IMR-90 (cell line): Measurements from ENCODE around the gene CPEB3. TPM values are rescaled to one million over a fixed set of nuclear protein-coding genes. Genes with fewer than 3 reads are reported as not detected.

Experiments used
- ATAC-seq: fragments of 200-7000 bp; cut with Tn5 transposase; 2 replicates; pipeline ENCODE4 v1.9.1; 2020; ENCODE audit warnings: low read depth, mild to moderate bottlenecking, moderate library complexity
- BruUV-seq: library from RNA; stranded (reverse); fragments of 400-500 nt; replicated peaks from 2 replicates; lab custom pipeline; 2021; lab: Mats Ljungman, UMichigan
- CTCF ChIA-PET: fragments of 300-600 bp; formaldehyde crosslinking; extraction: SDS; loops from one replicate; lab custom pipeline; 2021; ENCODE audit warnings: antibody characterized with exemption; lab: Yijun Ruan, JAX
- POLR2A ChIA-PET: fragments of 300-600 bp; sonication (Branson Sonifier 250); formaldehyde crosslinking; loops from one replicate; lab custom pipeline; 2022; ENCODE audit warnings: antibody characterized with exemption; ENCODE audit not compliant: unreplicated experiment; lab: Charles Lee
- DNase-seq: peaks from one replicate; pipeline ENCODE4 v3.0.0; 2013
- H2AFZ ChIP-seq: replicated peaks from 2 replicates; pipeline ENCODE3; 2013; ENCODE audit warnings: low read length, mild to moderate bottlenecking; ENCODE audit not compliant: poor library complexity
- H2AK5ac ChIP-seq: 2 replicates; pipeline ENCODE4 v1.6.1; 2013; ENCODE audit warnings: low read depth, low read length, inconsistent platforms
- H2AK9ac ChIP-seq: replicated peaks from 2 replicates; pipeline ENCODE3; 2013; ENCODE audit warnings: mild to moderate bottlenecking, low read depth, low read length, moderate library complexity; ENCODE audit not compliant: poor library complexity
- H2BK120ac ChIP-seq: 2 replicates; pipeline ENCODE4 v1.6.1; 2013; ENCODE audit warnings: low read depth, low read length, inconsistent platforms
- H2BK15ac ChIP-seq: 3 replicates; pipeline ENCODE4 v1.6.1; 2013; ENCODE audit warnings: low read depth, low read length, inconsistent platforms
- H2BK20ac ChIP-seq: 2 replicates; pipeline ENCODE4 v1.6.1; 2013; ENCODE audit warnings: low read depth, mild to moderate bottlenecking, inconsistent platforms, low read length, moderate library complexity
- H2BK5ac ChIP-seq: 2 replicates; pipeline ENCODE4 v1.6.1; 2013; ENCODE audit warnings: mild to moderate bottlenecking, low read depth, low read length, inconsistent platforms; ENCODE audit not compliant: poor library complexity, severe bottlenecking
- H3K14ac ChIP-seq: replicated peaks from 2 replicates; pipeline ENCODE4 v1.6.1; 2013; ENCODE audit warnings: low read depth, low read length, inconsistent platforms
- H3K18ac ChIP-seq: 2 replicates; pipeline ENCODE4 v1.6.1; 2013; ENCODE audit warnings: low read depth, low read length, control low read depth
- H3K23ac ChIP-seq: 2 replicates; pipeline ENCODE4 v1.6.1; 2013; ENCODE audit warnings: low read depth, low read length, inconsistent platforms
- H3K27ac ChIP-seq: 2 replicates; pipeline ENCODE4 v1.5.1; 2013; ENCODE audit warnings: mild to moderate bottlenecking, control low read depth, low read length; ENCODE audit not compliant: insufficient read depth
- H3K27me3 ChIP-seq: 2 replicates; pipeline ENCODE4 v1.6.1; 2013; ENCODE audit warnings: low read length; ENCODE audit not compliant: control insufficient read depth, insufficient read depth
- H3K36me3 ChIP-seq: 2 replicates; pipeline ENCODE4 v1.6.1; 2013; ENCODE audit warnings: low read length, mixed read lengths; ENCODE audit not compliant: control insufficient read depth, insufficient read depth
- H3K4ac ChIP-seq: 2 replicates; pipeline ENCODE4 v1.6.1; 2013; ENCODE audit warnings: low read depth, low read length, inconsistent platforms
- H3K4me1 ChIP-seq: 2 replicates; pipeline ENCODE4 v1.6.1; 2013; ENCODE audit warnings: low read length, mixed read lengths; ENCODE audit not compliant: control insufficient read depth, insufficient read depth
- H3K4me2 ChIP-seq: 2 replicates; pipeline ENCODE4 v1.6.1; 2013; ENCODE audit warnings: low read depth, mild to moderate bottlenecking, control low read depth, low read length, moderate library complexity
- H3K4me3 ChIP-seq: 2 replicates; pipeline ENCODE4 v1.5.1; 2013; ENCODE audit warnings: low read depth, mild to moderate bottlenecking, control low read depth, low read length, moderate library complexity; ENCODE audit not compliant: insufficient read depth
- H3K56ac ChIP-seq: 2 replicates; pipeline ENCODE4 v1.6.1; 2013; ENCODE audit warnings: low read length, inconsistent platforms; ENCODE audit not compliant: insufficient read depth; ENCODE audit errors: extremely low read depth
- H3K79me1 ChIP-seq, 2 experiments: 2 replicates each; pipeline ENCODE4 v1.6.1; 2013; ENCODE audit warnings: low read length in 2 of 2, inconsistent platforms in 1 of 2, low read depth in 1 of 2
- H3K9ac ChIP-seq: 2 replicates; pipeline ENCODE4 v1.6.1; 2013; ENCODE audit warnings: low read depth, low read length, control low read depth
- H3K9me1 ChIP-seq: 2 replicates; pipeline ENCODE4 v1.6.1; 2013; ENCODE audit warnings: low read length, inconsistent platforms; ENCODE audit not compliant: insufficient read depth
- H3K9me3 ChIP-seq: 2 replicates; pipeline ENCODE4 v1.6.1; 2013; ENCODE audit warnings: low read length; ENCODE audit not compliant: control insufficient read depth, insufficient read depth
- H4K20me1 ChIP-seq: 2 replicates; pipeline ENCODE4 v1.6.1; 2013; ENCODE audit warnings: low read length, inconsistent platforms; ENCODE audit not compliant: insufficient read depth
- H4K5ac ChIP-seq: 2 replicates; pipeline ENCODE4 v1.6.1; 2013; ENCODE audit warnings: mild to moderate bottlenecking, low read depth, low read length, control low read depth
- H4K8ac ChIP-seq, 2 experiments: 2 replicates each; pipeline ENCODE4 v1.6.1; 2013; ENCODE audit warnings: low read depth in 2 of 2, low read length in 2 of 2, control low read depth in 1 of 2, inconsistent platforms in 1 of 2
- H4K91ac ChIP-seq: 2 replicates; pipeline ENCODE4 v1.6.1; 2013; ENCODE audit warnings: low read depth, low read length, inconsistent platforms; ENCODE audit not compliant: insufficient read depth
- BHLHE40 ChIP-seq: fragments of 150-350 bp; IDR thresholded peaks from 2 replicates; pipeline ENCODE4 v1.6.1; 2016; ENCODE audit warnings: mild to moderate bottlenecking, low read depth, low read length
- CEBPB ChIP-seq: IDR thresholded peaks from 2 replicates; pipeline ENCODE4 v1.6.1; 2012; ENCODE audit warnings: low read depth, low read length, improper control_type of control experiment
- CTCF ChIP-seq: conservative IDR thresholded peaks from 2 replicates; pipeline ENCODE4 v1.5.1; 2012; ENCODE audit warnings: mild to moderate bottlenecking, low read depth, low read length, improper control_type of control experiment
- FOS ChIP-seq: fragments of 150-350 bp; IDR thresholded peaks from 2 replicates; pipeline ENCODE4 v1.6.1; 2016; ENCODE audit warnings: low read depth, low read length
- MAFK ChIP-seq: IDR thresholded peaks from 2 replicates; pipeline ENCODE4 v1.6.1; 2012; ENCODE audit warnings: low read depth, low read length, improper control_type of control experiment
- MAZ ChIP-seq: IDR thresholded peaks from 2 replicates; pipeline ENCODE4 v1.6.1; 2012; ENCODE audit warnings: low read depth, mild to moderate bottlenecking, low read length, improper control_type of control experiment, moderate library complexity, borderline replicate concordance
- NFE2L2 ChIP-seq: fragments of 150-350 bp; IDR thresholded peaks from 2 replicates; pipeline ENCODE4 v1.6.1; 2016; ENCODE audit warnings: low read depth, mild to moderate bottlenecking, low read length
- POLR2A ChIP-seq: IDR thresholded peaks from 2 replicates; pipeline ENCODE4 v1.6.1; 2012; ENCODE audit warnings: mild to moderate bottlenecking, low read depth, low read length
- RCOR1 ChIP-seq: IDR thresholded peaks from 2 replicates; pipeline ENCODE4 v1.6.1; 2012; ENCODE audit warnings: mild to moderate bottlenecking, low read length, improper control_type of control experiment; ENCODE audit not compliant: insufficient replicate concordance
- RFX5 ChIP-seq: IDR thresholded peaks from 2 replicates; pipeline ENCODE4 v1.8.0; 2012; ENCODE audit warnings: low read depth, mild to moderate bottlenecking, low read length, moderate library complexity
- SMC3 ChIP-seq: fragments of 150-350 bp; IDR thresholded peaks from 2 replicates; pipeline ENCODE4 v1.6.1; 2016; ENCODE audit warnings: low read depth, mild to moderate bottlenecking, antibody characterized with exemption, low read length, moderate library complexity
- USF2 ChIP-seq: fragments of 150-350 bp; IDR thresholded peaks from 2 replicates; pipeline ENCODE4 v1.6.1; 2017; ENCODE audit warnings: mild to moderate bottlenecking, antibody characterized with exemption, low read length, low read depth
- WGBS, 2 experiments: methylation state at CpG; one replicate each; pipeline versions ENCODE4 v1.1.5 to v1.1.7; 2013; ENCODE audit warnings: missing lambda C conversion rate in 2 of 2; ENCODE audit not compliant: insufficient read length in 1 of 2; ENCODE audit errors: extremely low coverage in 2 of 2; 5-methylcytosine and 5-hydroxymethylcytosine counted together
- dilution Hi-C: fragments of 300-500 bp; cut with HindIII; formaldehyde crosslinking; loops from one replicate; pipeline ENCODE4 v1.14.3; 2018; ENCODE audit warnings: low sequenced_read_pairs; ENCODE audit not compliant: unreplicated experiment
- in situ Hi-C: fragments of 300-500 bp; cut with MboI; formaldehyde crosslinking; loops from 3 replicates; pipeline ENCODE4 v1.14.3; 2019; ENCODE audit warnings: low sequenced_read_pairs, inconsistent platforms, mixed read lengths
- intact Hi-C: fragments of 100-400 bp; cut with micrococcal nuclease; formaldehyde crosslinking; loops from 2 replicates; pipeline ENCODE4 v1.10.0; 2022
- polyA plus RNA-seq, 3 experiments: library from polyadenylated mRNA; depleted of rRNA; stranded (reverse); fragments of >200 nt; gene quantifications; 2 replicates each; pipeline ENCODE4 v1.2.3, GENCODE V29; 2012; ENCODE audit warnings: low replicate concordance in 1 of 3
- total RNA-seq: library from RNA; depleted of rRNA; stranded (reverse); fragments of >200 nt; gene quantifications from 2 replicates; pipeline ENCODE4 v1.2.3, GENCODE V29; 2012

Gene CPEB3
- total and polyA plus RNA-seq, 2 of the 4 experiments (the other 2 are of a cell fraction) = 0.18 to 0.36 TPM

GRCh38 chr10:92110039-92110794, 180.7 kb downstream of the CPEB3 start:
- Histone ChIP-seq H3K79me1 (no peaks in the 10 kb centered on the region), H2BK15ac (no peak overlapping the region), H3K27ac (no peak overlapping the region), H2BK120ac (no peak overlapping the region), H2AK9ac (no peak overlapping the region), H3K4me3 (no peak overlapping the region), H3K9ac (no peak overlapping the region), H4K91ac (no peak overlapping the region), H3K14ac (0 out of 2 replicates have a peak overlapping the region, but pooled peaks have one; percentile 7), H3K9me3 (no peaks in the 10 kb centered on the region), H4K8ac (no peak overlapping the region), H3K4me2 (no peak overlapping the region), H3K9me1 (peaks cover 3% of the 10 kb centered on the region; the same call in 1 of the 2 replicates), H3K56ac (no peak overlapping the region), H4K20me1 (no peaks in the 10 kb centered on the region; the same call in 1 of the 2 replicates), H3K4ac (no peak overlapping the region), H3K18ac (no peak overlapping the region), H3K23ac (no peak overlapping the region), H3K36me3 (no peaks in the 10 kb centered on the region), H3K4me1 (peaks cover 5% of the 10 kb centered on the region), H2AFZ (no peak overlapping the region), H2BK20ac (no peak overlapping the region), H4K5ac (no peak overlapping the region), H2BK5ac (no peak overlapping the region), H2AK5ac (no peak overlapping the region), H3K27me3 (no peaks in the 10 kb centered on the region)
- BruUV-seq = no TSS peak
- ChIA-PET CTCF (interaction anchor here (0.5 to 1.3 kb wide), 3 partner anchors 17 to 72 kb away, joined by 3 to 4 read pairs (median 3); no protein-coding TSS in a partner anchor), POLR2A (interaction anchor here (0.5 to 0.6 kb wide), 2 partner anchors 18 to 697 kb away, joined by 3 read pairs; no protein-coding TSS in a partner anchor)
- TF ChIP-seq MAZ (no peak), MAFK (no peak), RCOR1 (no peak), FOS (no peak), SMC3 (no peak), CTCF (no peak), CEBPB (no peak), POLR2A (no peak), RFX5 (no peak), NFE2L2 (no peak), BHLHE40 (no peak), USF2 (no peak)
- 86% methylated on average over 1 of the region's 6 CpGs; no CpG with 5 or more reads in 1 of the 2 experiments for WGBS, 2 experiments
- DNase-seq = peak; percentile 73
- dilution Hi-C loops (no loop called here), in situ Hi-C loops (no loop called here), intact Hi-C loops (no loop called here)
- ATAC-seq = peak; percentile 85
